Suprapubic skin (tissue), 4 donors: ENCODE results near the gene CAPZB. TPM values are rescaled to one million over a fixed set of nuclear protein-coding genes. Genes with fewer than 3 reads are reported as not detected.

Experiments used
- DNase-seq, 2 donors: peaks; one replicate each; pipeline ENCODE4 v3.0.0-alpha.2; 2019; ENCODE audit warnings: low spot score in 2 of 2
- H3K27ac ChIP-seq: fragments of 200-600 bp; sonication (generic); one replicate; pipeline ENCODE4 v1.5.1; 2019
- H3K27me3 ChIP-seq: fragments of 200-600 bp; sonication (generic); one replicate; pipeline ENCODE4 v1.5.1; 2019
- H3K36me3 ChIP-seq: fragments of 200-600 bp; sonication (generic); one replicate; pipeline ENCODE4 v1.5.1; 2019
- H3K4me1 ChIP-seq: fragments of 200-600 bp; sonication (generic); one replicate; pipeline ENCODE4 v1.5.1; 2019
- H3K4me3 ChIP-seq: fragments of 200-600 bp; sonication (generic); one replicate; pipeline ENCODE4 v1.5.1; 2019; ENCODE audit warnings: mild to moderate bottlenecking
- H3K9me3 ChIP-seq: fragments of 200-600 bp; sonication (generic); one replicate; pipeline ENCODE4 v1.5.1; 2019
- CTCF ChIP-seq, 2 donors: fragments of 200-600 bp in 1 of 2; fragments of 450-650 bp in 1 of 2; sonication (generic) in 1 of 2; IDR thresholded peaks; one replicate each; pipeline ENCODE4 v1.5.1; 2016 to 2019; ENCODE audit warnings: antibody characterized with exemption in 2 of 2, mild to moderate bottlenecking in 1 of 2, moderate library complexity in 1 of 2
- EP300 ChIP-seq: sonication (generic); formaldehyde crosslinking; IDR thresholded peaks from one replicate; pipeline ENCODE4 v1.6.1; 2017; ENCODE audit warnings: antibody characterized with exemption
- POLR2A ChIP-seq, 2 donors: fragments of 450-650 bp; IDR thresholded peaks; one replicate each; pipeline ENCODE4 v1.6.1; 2017; ENCODE audit warnings: antibody characterized with exemption in 2 of 2, mild to moderate bottlenecking in 2 of 2, moderate library complexity in 2 of 2
- POLR2AphosphoS5 ChIP-seq, 3 donors: sonication (generic); formaldehyde crosslinking; IDR thresholded peaks; one replicate each; pipeline ENCODE4 v1.6.1; 2017; ENCODE audit warnings: antibody characterized with exemption in 3 of 3
- WGBS: methylation state at CpG from one replicate; pipeline ENCODE4 v1.1.5; 2018; 5-methylcytosine and 5-hydroxymethylcytosine counted together
- total RNA-seq, 4 donors: library from RNA; depleted of rRNA; stranded (reverse); fragments of >200 nt; gene quantifications; one replicate each; pipeline ENCODE4 v1.1.0, GENCODE V29; 2016

The CAPZB gene
- total RNA-seq, 4 donors from 2014 or later: 101 to 130 (median 126) TPM

DNA sequence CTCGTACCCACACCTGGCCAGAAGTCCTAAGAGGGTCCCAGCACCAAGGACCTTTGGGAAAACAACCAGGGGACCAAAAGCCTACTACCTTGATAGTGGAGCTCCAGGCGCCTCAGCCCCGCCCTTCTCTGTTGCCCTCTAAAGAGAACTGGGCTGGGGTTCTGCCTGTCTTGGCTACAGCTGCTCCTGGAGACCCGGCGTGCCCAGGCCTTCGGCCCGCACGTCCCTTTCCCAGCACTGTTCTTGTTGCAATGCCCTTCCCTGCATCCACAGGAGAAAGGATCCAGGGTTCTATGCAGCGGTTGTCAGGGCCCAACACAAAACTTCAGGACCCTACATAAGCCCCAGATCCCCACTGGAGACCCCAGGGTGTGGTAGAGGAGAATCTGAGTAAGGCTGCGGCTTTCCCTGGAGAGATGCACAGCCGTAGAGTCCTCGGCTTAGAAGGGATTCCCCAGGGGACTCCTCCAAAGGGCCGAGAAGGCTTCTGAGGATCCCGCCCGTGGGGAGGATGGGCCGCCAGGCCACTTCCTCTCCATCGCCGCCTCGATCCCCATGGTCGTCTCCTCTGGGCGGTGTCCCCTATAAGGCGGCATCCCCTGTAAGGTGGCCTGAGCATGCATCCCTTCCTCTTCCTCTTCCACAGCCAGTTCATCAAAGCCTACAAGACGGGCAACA, 161.2 kb downstream of the CAPZB start:
- H3K36me3 ChIP-seq: peaks cover 72% of the 10 kb centered on the region
- WGBS: 89% methylated on average over 17 of the region's 23 CpGs

DNA sequence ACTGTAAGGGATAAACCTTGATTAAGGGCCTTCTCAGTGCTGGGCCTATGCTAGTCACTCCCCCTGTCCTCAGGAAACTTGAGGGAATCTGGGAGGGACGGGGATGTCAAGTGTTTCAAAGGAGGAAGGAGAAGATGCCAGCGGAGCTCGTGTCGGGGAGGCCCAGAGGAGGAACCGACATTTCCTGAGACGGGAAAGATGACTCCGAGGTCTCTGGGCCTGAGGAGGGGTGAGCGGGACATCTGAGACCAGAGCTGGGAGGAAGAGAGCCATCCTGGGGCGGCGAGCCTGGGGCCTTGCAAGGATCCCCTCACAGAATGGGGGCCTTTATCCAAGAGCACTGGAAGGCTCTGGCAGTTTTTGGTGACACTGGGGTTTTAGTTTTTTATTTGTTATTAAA, 162.9 kb downstream of the CAPZB start:
- Histone ChIP-seq H3K27ac (no peak overlapping the region), H3K4me3 (no peak overlapping the region), H3K27me3 (no peaks in the 10 kb centered on the region), H3K36me3 (peaks cover 71% of the 10 kb centered on the region), H3K9me3 (no peaks in the 10 kb centered on the region), H3K4me1 (no peaks in the 10 kb centered on the region)
- WGBS: 68% methylated on average over 10 of the region's 10 CpGs
- DNase-seq: no peak
- TF ChIP-seq POLR2AphosphoS5 (IDR thresholded peaks at IDR 0.05): no peak
- TF ChIP-seq POLR2A (IDR thresholded peaks at IDR 0.05): no peak
- no peak for TF ChIP-seq CTCF (IDR thresholded peaks at IDR 0.05)
- no peak for TF ChIP-seq EP300

More for the DNA sequence above, 161.2 kb downstream of the CAPZB start:
- TF ChIP-seq EP300: no peak
- no peak for TF ChIP-seq POLR2A (IDR thresholded peaks at IDR 0.05)
- TF ChIP-seq POLR2AphosphoS5 (IDR thresholded peaks at IDR 0.05): no peak
- TF ChIP-seq CTCF (IDR thresholded peaks at IDR 0.05): no peak
- H3K27ac ChIP-seq: no peak overlapping the region
- no peaks in the 10 kb centered on the region for H3K9me3 ChIP-seq
- H3K4me1 ChIP-seq: no peaks in the 10 kb centered on the region
- H3K4me3 ChIP-seq: no peak overlapping the region
- no peak for DNase-seq
- no peaks in the 10 kb centered on the region for H3K27me3 ChIP-seq

DNA sequence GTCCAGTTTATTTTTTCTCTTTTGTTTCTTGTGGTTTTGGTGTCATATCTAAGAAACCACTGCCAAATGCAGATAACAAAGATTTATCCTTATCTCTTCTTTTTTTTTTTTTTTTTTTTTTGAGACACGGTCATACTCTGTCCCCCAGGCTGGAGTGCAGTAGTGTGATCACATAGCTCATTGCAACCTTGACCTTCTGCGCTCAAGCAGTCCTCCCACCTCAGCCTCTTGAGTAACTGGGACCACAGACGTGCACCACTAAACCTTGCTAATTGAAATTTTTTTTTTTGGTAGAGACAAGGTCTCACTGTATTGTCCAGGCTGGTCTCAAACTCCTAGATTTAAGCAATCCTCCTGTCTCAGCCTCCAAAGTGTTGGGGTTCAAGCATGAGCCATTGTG, 164.3 kb downstream of the CAPZB start:
- Histone ChIP-seq H3K9me3 (no peaks in the 10 kb centered on the region), H3K36me3 (peaks cover 58% of the 10 kb centered on the region), H3K4me3 (no peak overlapping the region), H3K27me3 (no peaks in the 10 kb centered on the region), H3K27ac (no peak overlapping the region), H3K4me1 (no peaks in the 10 kb centered on the region)
- DNase-seq: no peak
- no peak for TF ChIP-seq EP300
- no peak for TF ChIP-seq POLR2A (IDR thresholded peaks at IDR 0.05)
- no peak for TF ChIP-seq POLR2AphosphoS5 (IDR thresholded peaks at IDR 0.05)
- TF ChIP-seq CTCF (IDR thresholded peaks at IDR 0.05): no peak
- 89% methylated on average over 3 of the region's 3 CpGs for WGBS

DNA sequence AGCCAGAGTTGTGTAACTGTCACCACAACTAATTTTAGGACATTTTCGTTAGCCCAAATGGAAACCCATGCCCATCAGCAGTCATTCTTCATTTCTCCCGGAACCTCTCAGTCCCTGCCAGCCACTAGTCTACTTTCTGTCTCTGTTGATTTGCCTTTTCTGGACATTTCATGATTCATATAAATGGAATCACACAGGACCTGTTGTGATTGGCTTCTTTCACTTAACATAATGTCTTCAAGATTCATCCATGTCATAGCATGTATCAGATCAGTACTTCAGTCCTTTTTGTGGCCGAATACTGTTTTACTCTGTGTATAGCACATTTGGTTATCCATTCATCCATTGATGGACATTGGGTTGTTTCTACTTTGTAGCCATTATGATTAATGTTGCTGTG, 166.1 kb downstream of the CAPZB start:
- TF ChIP-seq EP300: no peak
- no peak for TF ChIP-seq POLR2A (IDR thresholded peaks at IDR 0.05)
- TF ChIP-seq POLR2AphosphoS5 (IDR thresholded peaks at IDR 0.05): no peak
- TF ChIP-seq CTCF (IDR thresholded peaks at IDR 0.05): no peak
- Histone ChIP-seq H3K4me3 (no peak overlapping the region), H3K4me1 (peaks cover 14% of the 10 kb centered on the region), H3K27me3 (no peaks in the 10 kb centered on the region), H3K9me3 (no peaks in the 10 kb centered on the region), H3K36me3 (peaks cover 39% of the 10 kb centered on the region), H3K27ac (no peak overlapping the region)
- no peak for DNase-seq
- WGBS: 90% methylated on average over 3 of the region's 3 CpGs

DNA sequence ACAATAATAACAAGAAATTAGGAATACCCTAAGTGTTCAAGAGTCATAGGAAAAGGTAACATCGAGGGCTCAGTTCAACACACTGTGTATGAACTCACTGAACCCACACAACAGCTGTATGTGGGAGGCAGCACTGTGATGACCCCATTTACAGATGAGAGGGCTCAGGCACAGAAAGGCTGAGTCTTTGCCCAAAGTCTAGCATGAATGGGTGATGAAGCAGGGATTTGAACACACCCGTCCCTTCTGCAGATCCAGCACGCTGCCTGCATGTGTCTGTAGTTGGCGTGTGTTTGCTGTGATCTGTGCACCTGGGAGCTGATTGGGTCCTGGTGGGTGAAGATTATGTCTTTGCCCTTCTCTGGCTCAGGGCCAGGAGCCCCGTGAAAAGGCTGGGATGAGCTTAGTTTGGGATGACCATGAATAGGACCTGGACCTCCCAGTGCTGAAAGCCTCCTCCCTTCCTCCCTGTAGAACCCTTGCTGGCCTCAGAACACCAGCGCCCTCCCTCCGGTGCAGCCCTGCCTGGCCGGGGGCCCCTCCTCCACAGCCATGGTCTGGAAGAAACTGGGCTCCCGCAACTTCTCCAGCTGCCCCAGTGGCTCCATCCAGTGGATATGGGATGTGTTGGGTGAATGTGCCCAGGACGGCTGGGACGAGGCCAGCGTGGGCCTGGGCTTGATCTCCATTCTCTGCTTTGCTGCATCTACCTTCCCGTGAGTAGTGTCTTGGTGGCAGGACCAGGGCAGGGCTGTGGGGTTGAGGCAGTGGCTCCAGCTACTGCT, 168.0 kb downstream of the CAPZB start:
- DNase-seq: no peak
- Histone ChIP-seq H3K27me3 (no peaks in the 10 kb centered on the region), H3K9me3 (no peaks in the 10 kb centered on the region), H3K36me3 (peaks cover 23% of the 10 kb centered on the region), H3K4me1 (peaks cover 32% of the 10 kb centered on the region), H3K4me3 (no peak overlapping the region), H3K27ac (no peak overlapping the region)
- TF ChIP-seq POLR2A (IDR thresholded peaks at IDR 0.05) (no peak), POLR2AphosphoS5 (IDR thresholded peaks at IDR 0.05) (no peak), CTCF (IDR thresholded peaks at IDR 0.05) (no peak), EP300 (no peak)
- WGBS: 83% methylated on average over 10 of the region's 13 CpGs
